ENCODE results near the gene ADARB1. TPM values are rescaled to one million over a fixed set of nuclear protein-coding genes. Genes with fewer than 3 reads are reported as not detected.
A peak's percentile ranks its signal among the peaks of the same experiment; 100 is the strongest.
"Not testable (repeated sequence)": the region's sequence is repeated elsewhere in the genome, so short reads cannot be mapped to it uniquely, and the experiment has no call there.

Gene ADARB1
- total RNA-seq, 2 donors from 2014 or later = 28.7 to 38.5 TPM

GRCh38 chr21:45141507-45141906, 67.1 kb downstream of the ADARB1 start:
- Mint-ChIP-seq H3K36me3 (no peaks in the 10 kb centered on the region), H3K27ac (no peak overlapping the region), H3K27me3 (no peaks in the 10 kb centered on the region), H3K4me1 (ENCODE audit: low read depth in 2 of 2) (peaks cover 10 to 12% of the 10 kb centered on the region in 2 donors), H3K9me3 (no peaks in the 10 kb centered on the region), H3K4me3 (no peak overlapping the region)
- DNase-seq (ENCODE audit: low spot score) (no peak), ATAC-seq (no peak)

GRCh38 chr21:45142469-45143308, 68.3 kb downstream of the ADARB1 start:
- Mint-ChIP-seq H3K9me3 (no peaks in the 10 kb centered on the region), H3K36me3 (no peaks in the 10 kb centered on the region), H3K4me3 (no peak overlapping the region)

GRCh38 chr21:45143855-45144254, 69.5 kb downstream of the ADARB1 start:
- no peaks in the 10 kb centered on the region for H3K36me3 Mint-ChIP-seq
- H3K27ac Mint-ChIP-seq = no peak overlapping the region
- H3K27me3 Mint-ChIP-seq = no peaks in the 10 kb centered on the region

More at GRCh38 chr21:45142469-45143308, 68.3 kb downstream of the ADARB1 start:
- Mint-ChIP-seq H3K4me1 (ENCODE audit: low read depth in 2 of 2) (peaks cover 8 to 10% of the 10 kb centered on the region in 2 donors), H3K27ac (no peak overlapping the region), H3K27me3 (no peaks in the 10 kb centered on the region)
- ATAC-seq = no peak
- DNase-seq (ENCODE audit: low spot score) = no peak

GRCh38 chr21:45145146-45145545, 70.8 kb downstream of the ADARB1 start:
- no peaks in the 10 kb centered on the region for H3K27me3 Mint-ChIP-seq
- H3K4me1 Mint-ChIP-seq (ENCODE audit: low read depth in 2 of 2) = peaks cover 4 to 5% of the 10 kb centered on the region in 2 donors
- no peak overlapping the region for H3K4me3 Mint-ChIP-seq
- ATAC-seq (no peak), DNase-seq (ENCODE audit: low spot score) (no peak)
- H3K36me3 Mint-ChIP-seq = no peaks in the 10 kb centered on the region
- H3K9me3 Mint-ChIP-seq = no peaks in the 10 kb centered on the region
- no peak overlapping the region for H3K27ac Mint-ChIP-seq

More at GRCh38 chr21:45143855-45144254, 69.5 kb downstream of the ADARB1 start:
- Mint-ChIP-seq H3K9me3 (no peaks in the 10 kb centered on the region), H3K4me1 (ENCODE audit: low read depth in 2 of 2) (peaks cover 8 to 10% of the 10 kb centered on the region in 2 donors), H3K4me3 (no peak overlapping the region)
- DNase-seq (ENCODE audit: low spot score) (no peak), ATAC-seq (no peak)

- not testable (repeated sequence) for H3K27ac Mint-ChIP-seq; H3K9me3 Mint-ChIP-seq; ATAC-seq; H3K36me3 Mint-ChIP-seq; DNase-seq (ENCODE audit: low spot score); H3K4me3 Mint-ChIP-seq; H3K4me1 Mint-ChIP-seq (ENCODE audit: low read depth in 2 of 2); H3K27me3 Mint-ChIP-seq
Measured at GRCh38 chr21:45145846-45146245, 71.5 kb downstream of the ADARB1 start.

GRCh38 chr21:45146306-45146705, 71.9 kb downstream of the ADARB1 start:
- DNase-seq (ENCODE audit: low spot score) (no peak), ATAC-seq (no peak)
- H3K9me3 Mint-ChIP-seq = no peaks in the 10 kb centered on the region
- H3K4me3 Mint-ChIP-seq = no peak overlapping the region
- H3K36me3 Mint-ChIP-seq = no peaks in the 10 kb centered on the region
- H3K27me3 Mint-ChIP-seq = no peaks in the 10 kb centered on the region
- no peaks in the 10 kb centered on the region for H3K4me1 Mint-ChIP-seq (ENCODE audit: low read depth in 2 of 2)
- no peak overlapping the region for H3K27ac Mint-ChIP-seq

- Mint-ChIP-seq H3K9me3 (no peaks in the 10 kb centered on the region), H3K27ac (no peak overlapping the region), H3K36me3 (no peaks in the 10 kb centered on the region), H3K4me3 (no peak overlapping the region), H3K27me3 (no peaks in the 10 kb centered on the region), H3K4me1 (ENCODE audit: low read depth in 2 of 2) (peaks cover 2 to 4% of the 10 kb centered on the region in 2 donors)
- ATAC-seq (no peak), DNase-seq (ENCODE audit: low spot score) (no peak)
Measured at GRCh38 chr21:45146801-45147200, 72.4 kb downstream of the ADARB1 start.

GRCh38 chr21:45147473-45148315, 73.3 kb downstream of the ADARB1 start:
- H3K36me3 Mint-ChIP-seq = no peaks in the 10 kb centered on the region
- H3K27me3 Mint-ChIP-seq = no peaks in the 10 kb centered on the region
- no peak overlapping the region for H3K4me3 Mint-ChIP-seq

GRCh38 chr21:45148316-45148990, 74.1 kb downstream of the ADARB1 start:
- Mint-ChIP-seq H3K36me3 (no peaks in the 10 kb centered on the region), H3K27me3 (no peaks in the 10 kb centered on the region)
- no peak for DNase-seq (ENCODE audit: low spot score)

More at GRCh38 chr21:45147473-45148315, 73.3 kb downstream of the ADARB1 start:
- ATAC-seq = no peak
- no peak for DNase-seq (ENCODE audit: low spot score)
- Mint-ChIP-seq H3K9me3 (no peaks in the 10 kb centered on the region), H3K4me1 (ENCODE audit: low read depth in 2 of 2) (peaks cover 9 to 13% of the 10 kb centered on the region in 2 donors), H3K27ac (no peak overlapping the region)

GRCh38 chr21:45149021-45149420, 74.6 kb downstream of the ADARB1 start:
- Mint-ChIP-seq H3K4me3 (no peak overlapping the region), H3K4me1 (ENCODE audit: low read depth in 2 of 2) (peaks cover 10 to 17% of the 10 kb centered on the region in 2 donors), H3K36me3 (no peaks in the 10 kb centered on the region), H3K27ac (no peak overlapping the region), H3K9me3 (no peaks in the 10 kb centered on the region), H3K27me3 (no peaks in the 10 kb centered on the region)
- no peak for DNase-seq (ENCODE audit: low spot score)
- no peak for ATAC-seq

More at GRCh38 chr21:45148316-45148990, 74.1 kb downstream of the ADARB1 start:
- Mint-ChIP-seq H3K27ac (no peak overlapping the region), H3K9me3 (no peaks in the 10 kb centered on the region), H3K4me1 (ENCODE audit: low read depth in 2 of 2) (peaks cover 10 to 17% of the 10 kb centered on the region in 2 donors), H3K4me3 (no peak overlapping the region)
- no peak for ATAC-seq

- Mint-ChIP-seq H3K9me3 (no peaks in the 10 kb centered on the region), H3K4me3 (no peak overlapping the region), H3K27me3 (no peaks in the 10 kb centered on the region), H3K4me1 (ENCODE audit: low read depth in 2 of 2) (peaks cover 14 to 17% of the 10 kb centered on the region in 2 donors), H3K27ac (no peak overlapping the region), H3K36me3 (no peaks in the 10 kb centered on the region)
- no peak for ATAC-seq
- no peak for DNase-seq (ENCODE audit: low spot score)
Measured at GRCh38 chr21:45150638-45151131, 76.3 kb downstream of the ADARB1 start.

GRCh38 chr21:45151445-45152160, 77.2 kb downstream of the ADARB1 start:
- Mint-ChIP-seq H3K4me1 (ENCODE audit: low read depth in 2 of 2) (peaks cover 17% of the 10 kb centered on the region in 2 donors), H3K4me3 (peak overlapping the region; percentile 63), H3K27ac (peak overlapping the region in 1 of 2 donors; percentile 33), H3K9me3 (peaks cover 4% of the 10 kb centered on the region), H3K36me3 (no peaks in the 10 kb centered on the region), H3K27me3 (no peaks in the 10 kb centered on the region)
- DNase-seq (ENCODE audit: low spot score) = no peak
- no peak for ATAC-seq

GRCh38 chr21:45152265-45152746, 77.9 kb downstream of the ADARB1 start:
- peak overlapping the region; percentile 63 for H3K4me3 Mint-ChIP-seq
- no peaks in the 10 kb centered on the region for H3K36me3 Mint-ChIP-seq
- peaks cover 4% of the 10 kb centered on the region for H3K9me3 Mint-ChIP-seq
- DNase-seq (ENCODE audit: low spot score) (peak; percentile 72), ATAC-seq (peak; percentile 92 to 94)
- no peaks in the 10 kb centered on the region for H3K27me3 Mint-ChIP-seq
- peaks cover 17% of the 10 kb centered on the region in 2 donors for H3K4me1 Mint-ChIP-seq (ENCODE audit: low read depth in 2 of 2)
- peak overlapping the region; percentile 8 to 33 for H3K27ac Mint-ChIP-seq

Data from natural killer cell treated with Interleukin-12 subunit alpha and Interleukin-12 subunit beta and Interleukin-15 and Interleukin-18, amount 100 ng/mL, for 72 hours (primary cell).